IPS DF 6.9 (cell line): ENCODE results near the gene PCDH15.

Experiments
- DNase-seq: peaks from one replicate; pipeline ENCODE4 v3.0.0-alpha.2; 2013; ENCODE audit warnings: low read depth, low spot score
- H3K27ac ChIP-seq: one replicate; pipeline ENCODE4 v1.5.1; 2013; ENCODE audit warnings: low read length, control low read depth
- H3K27me3 ChIP-seq: 2 replicates; pipeline ENCODE4 v1.6.1; 2013; ENCODE audit warnings: mild to moderate bottlenecking, low read length; ENCODE audit not compliant: control insufficient read depth, insufficient read depth
- H3K36me3 ChIP-seq: 2 replicates; pipeline ENCODE4 v1.6.1; 2013; ENCODE audit warnings: low read length; ENCODE audit not compliant: control insufficient read depth, insufficient read depth
- H3K4me1 ChIP-seq: 2 replicates; pipeline ENCODE4 v1.6.1; 2013; ENCODE audit warnings: low read length; ENCODE audit not compliant: control insufficient read depth, insufficient read depth
- H3K4me3 ChIP-seq: 2 replicates; pipeline ENCODE4 v1.5.1; 2013; ENCODE audit warnings: mild to moderate bottlenecking, low read length
- H3K9me3 ChIP-seq: 2 replicates; pipeline ENCODE4 v1.6.1; 2013; ENCODE audit warnings: low read length, inconsistent platforms; ENCODE audit not compliant: control insufficient read depth, insufficient read depth
- WGBS: extraction: QIAGEN DNeasy Blood & Tissue Kit; methylation state at CpG from one replicate; pipeline ENCODE4 v1.1.7; 2013; ENCODE audit warnings: mixed read lengths, missing lambda C conversion rate; ENCODE audit not compliant: insufficient read length, insufficient coverage; 5-methylcytosine and 5-hydroxymethylcytosine counted together

Gene PCDH15

DNA sequence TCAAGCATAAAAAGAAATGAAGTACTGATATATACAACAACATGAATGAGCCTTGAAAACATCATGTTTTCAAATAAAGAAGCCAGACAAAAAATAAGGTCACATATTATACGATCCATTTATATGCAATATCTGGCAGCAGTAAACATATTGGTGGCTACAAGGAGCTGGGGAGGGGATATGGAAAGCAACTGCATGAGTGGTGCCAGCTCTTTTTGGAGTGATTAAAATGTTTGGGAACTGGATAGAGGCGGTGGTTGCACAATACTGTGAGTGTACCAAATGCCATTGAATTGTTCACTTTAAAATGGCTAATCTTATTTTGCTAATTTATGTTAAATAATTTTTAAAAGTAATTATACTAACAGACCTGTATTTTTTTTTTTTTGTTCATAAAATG, 481.7 kb downstream of the PCDH15 start:
- Histone ChIP-seq H3K4me1 (no peaks in the 10 kb centered on the region), H3K9me3 (no peaks in the 10 kb centered on the region), H3K36me3 (no peaks in the 10 kb centered on the region), H3K27ac (no peak overlapping the region), H3K4me3 (no peak overlapping the region), H3K27me3 (no peaks in the 10 kb centered on the region)
- no peak for DNase-seq
- WGBS, result no CpG with 5 or more reads among the region's 2 CpGs

DNA sequence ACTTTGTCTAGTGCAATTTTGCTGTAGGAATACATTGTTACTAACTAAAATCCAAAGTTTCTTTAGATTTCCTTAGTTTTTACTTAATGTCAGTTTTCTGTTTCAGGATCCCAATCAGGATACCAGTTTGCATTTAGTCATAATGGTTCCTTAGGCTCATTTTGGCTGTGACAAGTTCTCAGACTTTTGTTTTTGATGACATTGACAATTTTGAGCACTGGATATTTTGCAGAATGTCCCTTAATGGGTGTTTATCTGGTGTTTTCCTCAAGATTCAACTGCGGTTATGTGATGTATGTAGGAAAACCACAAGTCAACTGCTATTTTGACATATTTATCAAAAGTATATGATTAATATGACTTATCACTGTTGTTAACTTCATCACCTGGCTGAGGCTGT, 482.6 kb downstream of the PCDH15 start:
- Histone ChIP-seq H3K27ac (no peak overlapping the region), H3K4me3 (no peak overlapping the region), H3K4me1 (no peaks in the 10 kb centered on the region), H3K27me3 (no peaks in the 10 kb centered on the region), H3K36me3 (no peaks in the 10 kb centered on the region), H3K9me3 (no peaks in the 10 kb centered on the region)
- no peak for DNase-seq
- no CpG with 5 or more reads among the region's 1 CpG for WGBS

DNA sequence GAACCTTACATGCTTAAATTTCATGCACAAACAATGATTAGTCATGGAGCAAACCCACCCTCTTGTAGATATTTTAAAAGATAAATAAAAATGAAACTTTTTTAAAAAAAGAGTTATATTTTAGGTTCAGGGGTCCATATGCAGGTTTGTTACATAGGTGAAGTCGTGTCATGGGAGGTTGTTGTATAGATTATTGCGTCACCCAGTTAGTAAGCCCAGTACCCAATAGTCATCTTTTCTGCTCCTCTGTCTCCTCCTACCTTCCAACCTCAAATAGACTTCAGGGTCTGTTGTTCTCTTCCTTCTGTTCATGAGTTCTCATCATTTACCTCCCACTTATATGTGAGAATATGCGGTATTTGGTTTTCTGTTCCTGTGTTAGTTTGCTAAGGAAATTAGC, 486.6 kb downstream of the PCDH15 start:
- H3K4me1 ChIP-seq, result no peaks in the 10 kb centered on the region
- no peak for DNase-seq
- no peaks in the 10 kb centered on the region for H3K36me3 ChIP-seq
- no peaks in the 10 kb centered on the region for H3K9me3 ChIP-seq
- no peak overlapping the region for H3K4me3 ChIP-seq
- WGBS, result no CpG with 5 or more reads among the region's 3 CpGs
- no peaks in the 10 kb centered on the region for H3K27me3 ChIP-seq
- H3K27ac ChIP-seq, result no peak overlapping the region

DNA sequence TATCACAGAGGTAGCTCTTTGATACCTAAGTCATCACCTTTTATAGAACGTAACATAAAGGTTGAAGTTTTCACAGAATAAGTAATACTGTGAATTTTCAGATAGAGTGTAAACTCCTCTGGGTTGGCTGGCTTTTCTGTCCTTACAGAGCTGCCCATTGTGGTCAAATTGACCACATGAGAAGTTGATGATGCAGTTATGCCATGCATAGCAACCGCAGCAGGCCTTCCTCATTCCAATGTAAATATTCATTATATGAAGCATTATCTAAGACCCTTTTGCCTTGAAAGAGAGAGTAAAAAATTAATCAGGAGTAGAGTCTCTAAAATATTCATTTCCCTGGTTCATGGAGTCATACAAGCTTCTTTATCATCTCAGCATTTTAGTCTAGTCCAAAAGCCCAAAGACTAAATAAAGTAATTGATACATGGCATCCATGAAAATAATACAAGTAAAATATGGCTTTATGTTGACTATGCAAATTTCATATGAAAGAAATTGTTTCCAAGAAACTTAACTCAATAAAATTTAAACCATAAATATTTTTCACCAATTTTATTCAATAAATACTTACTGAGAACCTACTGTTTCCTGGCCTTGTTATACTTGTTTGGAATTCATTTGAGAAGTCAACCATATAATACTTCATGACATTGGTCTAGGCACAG, 516.4 kb downstream of the PCDH15 start:
- H3K27ac ChIP-seq, result no peak overlapping the region
- no CpG with 5 or more reads among the region's 2 CpGs for WGBS
- H3K27me3 ChIP-seq, result no peaks in the 10 kb centered on the region
- no peaks in the 10 kb centered on the region for H3K4me1 ChIP-seq
- H3K9me3 ChIP-seq, result no peaks in the 10 kb centered on the region
- H3K36me3 ChIP-seq, result no peaks in the 10 kb centered on the region
- no peak overlapping the region for H3K4me3 ChIP-seq
- no peak for DNase-seq

DNA sequence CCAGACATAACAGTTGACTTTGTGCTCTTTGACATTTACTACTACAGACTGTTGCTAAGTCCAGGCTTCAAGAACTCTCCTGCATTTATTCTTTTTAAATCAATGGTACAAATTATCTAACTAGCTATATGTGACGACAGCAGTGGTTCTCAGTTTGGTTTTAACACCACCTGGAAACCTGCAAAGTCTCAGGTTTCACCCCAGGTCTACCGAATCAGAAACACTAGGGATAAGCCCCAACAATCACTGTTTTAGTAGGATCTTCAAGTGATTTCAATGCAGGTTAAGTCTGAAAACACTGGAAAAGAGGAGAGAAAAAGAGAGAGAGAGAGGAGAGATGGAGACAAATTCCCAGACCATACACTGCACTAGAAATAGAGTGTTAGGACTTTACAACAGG, 519.0 kb downstream of the PCDH15 start:
- no peaks in the 10 kb centered on the region for H3K27me3 ChIP-seq
- no peaks in the 10 kb centered on the region for H3K36me3 ChIP-seq
- no peak overlapping the region for H3K4me3 ChIP-seq
- WGBS, result no CpG with 5 or more reads among the region's 2 CpGs
- H3K27ac ChIP-seq, result no peak overlapping the region
- peak; percentile 4 for DNase-seq
- H3K9me3 ChIP-seq, result no peaks in the 10 kb centered on the region
- no peaks in the 10 kb centered on the region for H3K4me1 ChIP-seq

DNA sequence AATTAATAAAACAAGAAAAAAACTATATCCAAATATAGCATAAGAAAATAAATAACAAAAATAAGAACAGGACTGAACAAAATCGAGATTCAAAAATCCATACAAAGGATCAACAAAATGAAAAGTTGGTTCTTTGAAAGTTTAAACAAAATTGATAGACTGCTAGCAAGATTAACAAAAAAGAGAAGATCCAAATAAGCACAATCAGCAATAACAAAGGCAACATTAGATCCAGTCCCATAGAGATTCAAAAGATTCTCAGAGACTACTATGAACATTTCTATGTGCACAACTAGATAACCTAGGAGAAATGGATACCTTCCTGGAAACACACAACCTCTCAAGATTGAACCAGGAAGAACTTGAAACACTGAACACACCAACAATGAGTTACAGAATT, 534.6 kb downstream of the PCDH15 start:
- Histone ChIP-seq H3K36me3 (no peaks in the 10 kb centered on the region), H3K9me3 (no peaks in the 10 kb centered on the region), H3K4me3 (no peak overlapping the region), H3K4me1 (no peaks in the 10 kb centered on the region), H3K27me3 (no peaks in the 10 kb centered on the region), H3K27ac (no peak overlapping the region)
- no CpG with 5 or more reads among the region's 1 CpG for WGBS
- DNase-seq, result no peak

DNA sequence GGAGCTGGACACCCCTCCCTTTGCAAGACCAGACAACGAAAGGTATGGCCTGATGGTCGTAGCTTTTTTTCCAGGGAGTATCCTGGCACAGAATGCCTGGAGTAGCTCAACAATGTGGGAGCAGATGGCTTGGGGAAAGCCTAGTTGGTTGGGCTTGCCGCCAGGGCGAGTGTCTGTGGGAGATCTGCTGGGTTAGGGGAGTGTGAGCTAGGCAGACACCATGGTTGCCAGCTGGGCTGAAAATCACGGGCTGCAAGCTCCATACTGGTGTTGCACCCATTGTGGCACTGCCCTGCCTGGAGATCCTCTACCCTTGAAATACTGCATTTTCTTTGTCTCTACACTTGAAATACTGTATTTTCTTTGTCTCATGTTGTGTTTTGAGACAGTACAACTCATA, 538.3 kb downstream of the PCDH15 start:
- H3K27me3 ChIP-seq, result no peaks in the 10 kb centered on the region; the same call in 1 of the 2 replicates
- H3K9me3 ChIP-seq, result no peaks in the 10 kb centered on the region
- no peak overlapping the region for H3K27ac ChIP-seq
- no peak for DNase-seq
- no peaks in the 10 kb centered on the region for H3K36me3 ChIP-seq
- no peak overlapping the region for H3K4me3 ChIP-seq
- no CpG with 5 or more reads among the region's 5 CpGs for WGBS
- no peaks in the 10 kb centered on the region for H3K4me1 ChIP-seq

DNA sequence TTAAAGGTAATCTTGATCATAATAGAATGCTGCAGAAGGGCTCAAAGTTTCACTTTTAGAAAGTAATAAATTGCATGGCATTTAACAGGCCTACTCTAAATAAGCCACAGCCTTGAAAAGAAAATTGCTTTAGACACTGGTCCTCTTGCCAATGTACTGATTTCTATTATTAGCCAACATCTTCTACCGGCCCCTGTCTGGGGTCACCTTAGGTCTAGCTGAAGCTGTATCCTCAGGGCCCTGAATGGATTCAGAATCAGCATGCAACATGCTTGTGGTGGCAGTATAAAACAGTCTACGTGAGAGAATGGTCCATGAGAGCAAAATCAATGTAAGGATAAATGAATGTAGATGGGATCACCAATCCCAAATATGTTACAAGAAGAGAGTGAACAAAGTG, 541.9 kb downstream of the PCDH15 start:
- Histone ChIP-seq H3K4me3 (no peak overlapping the region), H3K4me1 (no peaks in the 10 kb centered on the region), H3K36me3 (no peaks in the 10 kb centered on the region), H3K9me3 (no peaks in the 10 kb centered on the region), H3K27ac (no peak overlapping the region), H3K27me3 (no peaks in the 10 kb centered on the region; the same call in 1 of the 2 replicates)
- no CpG with 5 or more reads among the region's 2 CpGs for WGBS
- DNase-seq, result no peak

DNA sequence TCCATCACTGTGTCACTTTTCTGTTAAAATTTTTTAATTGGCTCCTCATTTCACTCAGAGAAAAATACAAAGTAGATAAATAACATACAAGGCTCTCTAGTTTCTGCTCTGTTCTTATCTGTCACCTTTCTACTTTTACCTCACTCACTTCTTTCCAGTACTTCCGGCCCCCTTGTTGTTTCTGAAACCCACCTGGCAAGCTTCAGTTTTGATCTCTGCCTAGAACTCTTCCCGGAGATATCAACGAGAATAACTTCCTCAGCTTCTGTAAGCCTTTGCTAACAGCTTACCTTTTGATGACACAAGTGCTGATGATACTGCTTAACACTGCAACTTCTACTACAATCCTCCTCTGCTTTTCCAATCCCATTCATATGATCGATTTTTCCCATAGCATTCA, 566.2 kb downstream of the PCDH15 start:
- WGBS, result no CpG with 5 or more reads among the region's 4 CpGs
- H3K4me3 ChIP-seq, result no peak overlapping the region

DNA sequence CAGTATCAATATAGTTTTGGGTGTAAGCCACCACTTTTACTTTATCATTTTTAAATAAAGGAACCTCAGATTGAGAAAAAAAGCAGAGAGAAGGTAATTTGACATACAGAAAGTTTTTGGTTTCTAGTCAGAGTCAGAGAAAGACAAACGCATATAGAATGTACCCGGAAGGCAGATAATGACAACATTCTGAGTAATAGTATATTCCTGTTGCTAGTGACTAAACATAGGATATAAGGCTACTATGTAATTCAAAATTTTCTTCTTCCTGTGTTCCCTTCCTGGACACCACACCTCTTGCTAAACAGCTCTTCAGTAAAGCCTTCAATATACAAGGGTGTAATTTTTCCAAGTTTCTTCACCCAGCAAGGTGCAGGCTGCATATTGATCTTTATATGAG, 597.6 kb downstream of the PCDH15 start:
- Histone ChIP-seq H3K27ac (no peak overlapping the region), H3K4me3 (no peak overlapping the region), H3K9me3 (no peaks in the 10 kb centered on the region), H3K27me3 (no peaks in the 10 kb centered on the region), H3K36me3 (no peaks in the 10 kb centered on the region), H3K4me1 (no peaks in the 10 kb centered on the region)
- no peak for DNase-seq
- no CpG with 5 or more reads among the region's 2 CpGs for WGBS

More for the DNA sequence above, 566.2 kb downstream of the PCDH15 start:
- H3K4me1 ChIP-seq, result no peaks in the 10 kb centered on the region
- H3K27ac ChIP-seq, result no peak overlapping the region
- no peak for DNase-seq
- H3K36me3 ChIP-seq, result no peaks in the 10 kb centered on the region
- no peaks in the 10 kb centered on the region for H3K9me3 ChIP-seq
- H3K27me3 ChIP-seq, result no peaks in the 10 kb centered on the region

DNA sequence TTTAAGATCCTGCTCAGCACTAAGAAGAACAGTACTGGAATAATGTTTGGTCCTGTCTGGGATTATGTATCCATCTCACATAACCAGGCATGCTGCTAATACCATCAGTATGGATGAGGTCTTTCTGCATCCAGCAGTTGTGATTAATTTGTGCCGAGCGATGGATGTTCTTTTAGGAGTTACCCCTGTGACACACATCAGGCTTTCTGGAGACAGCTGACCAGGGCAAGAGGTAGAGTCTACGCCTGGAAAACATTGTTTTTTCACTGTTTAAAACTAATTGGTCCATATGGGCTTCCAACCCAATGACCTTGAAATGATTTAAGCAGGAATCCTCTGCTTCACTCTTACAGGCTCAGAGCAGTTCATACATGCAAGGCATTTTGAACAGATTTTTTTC, 603.0 kb downstream of the PCDH15 start:
- Histone ChIP-seq H3K36me3 (no peaks in the 10 kb centered on the region), H3K27ac (no peak overlapping the region), H3K27me3 (no peaks in the 10 kb centered on the region), H3K4me3 (no peak overlapping the region), H3K4me1 (no peaks in the 10 kb centered on the region), H3K9me3 (no peaks in the 10 kb centered on the region)
- WGBS, result no CpG with 5 or more reads among the region's 3 CpGs
- DNase-seq, result no peak
